Measurements from ENCODE around the gene ZNF484. TPM values are rescaled to one million over a fixed set of nuclear protein-coding genes. Genes with fewer than 3 reads are reported as not detected.
"Not testable (repeated sequence)": the region's sequence is repeated elsewhere in the genome, so short reads cannot be mapped to it uniquely, and the experiment has no call there.

The ZNF484 gene
- total RNA-seq, 2 donors from 2014 or later: 13.5 to 14.7 TPM

- not testable (repeated sequence) for H3K36me3 Mint-ChIP-seq (ENCODE audit: low read depth); H3K27ac Mint-ChIP-seq; DNase-seq; H3K9me3 ChIP-seq (ENCODE audit: control insufficient read depth, low read length, poor library complexity, severe bottlenecking); H3K4me1 Mint-ChIP-seq; H3K4me3 Mint-ChIP-seq; ATAC-seq
- H3K27me3 Mint-ChIP-seq: peaks cover 51% of the 10 kb centered on the region
These were observed 81.5 kb downstream of the ZNF484 start for GRCh38 chr9:92796337-92796804.

DNA sequence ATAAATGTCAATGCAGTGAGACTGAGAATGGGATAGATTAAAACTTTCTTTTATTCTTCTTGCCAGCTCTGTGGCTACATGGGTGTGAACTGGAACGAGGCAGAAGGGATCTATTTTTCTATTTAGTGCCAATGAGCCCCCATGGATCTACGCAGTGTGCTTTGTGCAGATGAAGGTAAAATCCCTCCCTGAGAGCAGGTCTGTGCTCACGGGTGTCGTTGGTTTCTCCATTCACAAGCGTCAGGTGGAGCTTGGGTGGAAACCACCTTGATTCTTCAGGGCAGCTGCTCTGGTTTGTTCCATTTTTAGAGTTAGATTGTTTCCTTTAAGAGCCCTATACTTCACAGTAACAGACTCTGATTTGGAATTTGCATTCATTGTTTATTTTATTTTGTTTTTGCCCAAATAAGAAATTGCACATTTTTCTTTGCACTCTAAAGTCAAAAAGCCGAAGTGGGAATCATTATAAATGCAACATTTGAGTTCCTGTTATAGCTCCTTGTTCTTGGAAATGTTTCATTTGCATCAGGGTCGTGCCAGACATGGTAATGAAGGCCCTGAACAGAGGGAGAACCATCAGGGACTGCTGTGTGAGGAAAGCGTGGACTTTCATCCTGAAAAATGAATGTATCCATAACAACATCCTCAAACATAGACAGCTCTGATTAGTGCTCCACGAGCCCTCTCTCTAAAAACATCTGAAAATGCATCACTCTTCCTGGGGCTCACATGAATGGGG lies 82.1 kb downstream of the ZNF484 start:
- Mint-ChIP-seq H3K4me3 (no peak overlapping the region), H3K4me1 (peaks cover 8% of the 10 kb centered on the region), H3K36me3 (ENCODE audit: low read depth) (peaks cover 2% of the 10 kb centered on the region), H3K27me3 (peaks cover 57% of the 10 kb centered on the region), H3K27ac (no peak overlapping the region)
- ATAC-seq (no peak), DNase-seq (no peak)
- H3K9me3 ChIP-seq (ENCODE audit: control insufficient read depth, low read length, poor library complexity, severe bottlenecking): no peaks in the 10 kb centered on the region

Other genes with a start within 250 kb of the ZNF484 start
- gene IPPK, start 207.9 kb downstream of the ZNF484 start, total RNA-seq: 1 to 10 TPM; 6.3 to 7.1 TPM
- 10 to 100 TPM; 22.9 to 34.0 TPM for gene BICD2, start 113.2 kb downstream of the ZNF484 start, total RNA-seq
- 100 to 1,000 TPM; 142 to 160 TPM for gene FGD3, start 69.5 kb upstream of the ZNF484 start, total RNA-seq
- 10 to 100 TPM; 47.2 to 62.3 TPM for gene SUSD3, start 180.7 kb upstream of the ZNF484 start, total RNA-seq
- gene CARD19, start 218.2 kb upstream of the ZNF484 start, total RNA-seq: 10 to 100 TPM; 45.2 to 54.4 TPM